Skin epidermis (tissue), 12 donors: ENCODE results near the gene PCDHB2.
"Not testable (repeated sequence)": the region's sequence is repeated elsewhere in the genome, so short reads cannot be mapped to it uniquely, and the experiment has no call there.

Experiments
- H3K27ac ChIP-seq, 21 experiments: fragments of 200-600 bp; sonication (generic) in 11 of 21; one replicate each; pipeline ENCODE4 v1.5.0; 2020; ENCODE audit warnings: mild to moderate bottlenecking in 3 of 21, inconsistent platforms in 2 of 21, moderate library complexity in 2 of 21
- H3K4me3 ChIP-seq, 7 experiments: fragments of 200-600 bp; sonication (generic) in 2 of 7; one replicate each; pipeline ENCODE4 v1.5.0; 2020; ENCODE audit warnings: inconsistent platforms in 2 of 7, mild to moderate bottlenecking in 2 of 7, moderate library complexity in 1 of 7

The PCDHB2 gene

DNA sequence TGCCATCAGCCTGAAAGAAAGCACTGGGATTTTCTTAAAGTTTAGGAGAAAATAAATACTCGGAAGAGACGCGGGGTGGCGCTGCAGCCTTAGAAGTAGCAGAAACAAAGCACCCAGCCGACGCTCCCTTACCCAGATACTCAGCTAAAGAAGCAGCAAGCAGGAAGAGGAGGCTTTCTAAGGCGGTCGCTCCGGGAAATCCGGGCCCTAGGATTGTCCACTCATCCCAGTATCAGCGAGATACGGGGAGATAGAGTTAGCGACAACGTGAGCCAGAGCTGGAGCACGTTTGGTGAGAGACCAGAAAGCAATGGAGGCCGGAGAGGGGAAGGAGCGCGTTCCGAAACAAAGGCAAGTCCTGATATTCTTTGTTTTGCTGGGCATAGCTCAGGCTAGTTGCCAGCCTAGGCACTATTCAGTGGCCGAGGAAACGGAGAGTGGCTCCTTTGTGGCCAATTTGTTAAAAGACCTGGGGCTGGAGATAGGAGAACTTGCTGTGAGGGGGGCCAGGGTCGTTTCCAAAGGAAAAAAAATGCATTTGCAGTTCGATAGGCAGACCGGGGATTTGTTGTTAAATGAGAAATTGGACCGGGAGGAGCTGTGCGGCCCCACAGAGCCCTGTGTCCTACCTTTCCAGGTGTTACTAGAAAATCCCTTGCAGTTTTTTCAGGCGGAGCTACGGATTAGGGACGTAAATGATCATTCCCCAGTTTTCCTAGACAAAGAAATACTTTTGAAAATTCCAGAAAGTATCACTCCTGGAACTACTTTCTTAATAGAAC is at the start of gene PCDHB2:
Gene PCDHB2 (plus strand): TSS at position 135 of the 782 bp plus-strand sequence. CDS start 176 bp downstream, at position 311.
- peak within 1 kb of the TSS in 4 of 7 experiments; percentile 6 to 38 (median 22) for H3K4me3 ChIP-seq
- peak within 1 kb of the TSS in 1 of 21 experiments; percentile 78 for H3K27ac ChIP-seq

- peak within 1 kb of the TSS in 5 of 7 experiments; percentile 3 to 35 (median 11) for H3K4me3 ChIP-seq
- H3K27ac ChIP-seq, result no peak within 1 kb of the TSS
These were observed 43.5 kb upstream of the PCDHB2 start, which contains the start of gene PCDHB1 for GRCh38 chr5:141050622-141051520. Gene PCDHB1 (plus strand): TSS chr5:141051374. CDS start chr5:141051471, 97 bp downstream.

DNA sequence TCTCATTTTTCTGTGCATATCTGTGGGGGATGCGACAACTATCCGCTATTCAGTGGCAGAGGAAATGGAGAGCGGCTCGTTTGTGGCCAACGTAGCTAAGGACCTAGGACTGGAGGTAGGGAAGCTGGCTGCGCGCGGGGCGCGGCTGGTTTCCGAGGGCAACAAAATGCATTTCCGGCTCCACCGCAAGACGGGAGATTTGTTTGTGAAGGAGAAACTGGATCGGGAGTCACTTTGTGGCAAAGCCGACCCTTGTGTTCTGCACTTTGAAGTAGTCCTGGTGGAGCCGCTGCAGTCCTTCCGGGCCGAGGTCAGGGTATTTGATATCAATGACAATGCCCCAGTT is 42.9 kb upstream of the PCDHB2 start:
- peak overlapping the region in 5 of 7 experiments; percentile 3 to 35 (median 11) for H3K4me3 ChIP-seq

GRCh38 chr5:141077826-141078225 is 16.6 kb upstream of the PCDHB2 start:
- Histone ChIP-seq H3K27ac (no peak overlapping the region), H3K4me3 (peak overlapping the region in 1 of 7 experiments; percentile 7)

More for the DNA sequence above, 42.9 kb upstream of the PCDHB2 start:
- no peak overlapping the region for H3K27ac ChIP-seq

- no peak overlapping the region for H3K4me3 ChIP-seq
These were observed 12.2 kb upstream of the PCDHB2 start for GRCh38 chr5:141082228-141082627.

DNA sequence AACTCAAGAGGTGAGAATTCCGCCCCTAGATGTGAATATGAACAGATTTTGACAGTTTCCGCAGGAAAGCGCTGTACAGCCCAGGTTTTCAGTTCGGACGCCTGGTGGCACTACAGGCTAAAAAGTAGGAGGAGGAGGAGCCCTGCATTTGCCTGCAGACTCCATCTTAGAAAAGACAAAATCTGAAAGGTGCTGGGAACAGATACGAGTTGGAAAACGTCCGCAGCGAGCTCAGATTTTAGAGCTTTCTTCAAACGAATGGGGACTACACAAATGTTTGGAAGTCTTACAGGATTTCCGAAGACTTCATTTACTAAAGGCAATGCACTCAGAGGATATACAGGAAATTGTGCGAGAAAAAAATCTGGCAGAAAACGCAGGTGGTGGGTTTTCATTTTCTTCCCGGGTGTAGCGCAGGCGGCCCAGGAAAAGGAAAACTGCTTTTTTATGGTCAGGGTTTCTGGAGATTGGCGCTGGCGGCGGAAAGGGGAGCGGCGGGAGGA is 9.9 kb upstream of the PCDHB2 start:
- H3K4me3 ChIP-seq, result peak overlapping the region in 3 of 7 experiments; percentile 4 to 29 (median 21)
- no peak overlapping the region for H3K27ac ChIP-seq

More at GRCh38 chr5:141082228-141082627, 12.2 kb upstream of the PCDHB2 start:
- H3K27ac ChIP-seq, result no peak overlapping the region

GRCh38 chr5:141095263-141095641 is 837 bp downstream of the PCDHB2 start:
- peak overlapping the region in 3 of 7 experiments; percentile 8 to 38 (median 35) for H3K4me3 ChIP-seq

DNA sequence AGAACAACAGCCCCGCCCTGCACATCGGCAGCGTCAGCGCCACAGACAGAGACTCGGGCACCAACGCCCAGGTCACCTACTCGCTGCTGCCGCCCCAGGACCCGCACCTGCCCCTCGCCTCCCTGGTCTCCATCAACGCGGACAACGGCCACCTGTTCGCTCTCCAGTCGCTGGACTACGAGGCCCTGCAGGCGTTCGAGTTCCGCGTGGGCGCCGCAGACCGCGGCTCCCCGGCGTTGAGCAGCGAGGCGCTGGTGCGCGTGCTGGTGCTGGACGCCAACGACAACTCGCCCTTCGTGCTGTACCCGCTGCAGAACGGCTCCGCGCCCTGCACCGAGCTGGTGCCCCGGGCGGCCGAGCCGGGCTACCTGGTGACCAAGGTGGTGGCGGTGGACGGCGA is 1.8 kb downstream of the PCDHB2 start:
- H3K4me3 ChIP-seq, H3K27ac ChIP-seq: not testable (repeated sequence)

More at GRCh38 chr5:141095263-141095641, 837 bp downstream of the PCDHB2 start:
- H3K27ac ChIP-seq, result no peak overlapping the region

- H3K27ac ChIP-seq, H3K4me3 ChIP-seq: not testable (repeated sequence)
These were observed 2.2 kb downstream of the PCDHB2 start for GRCh38 chr5:141096586-141096985.

DNA sequence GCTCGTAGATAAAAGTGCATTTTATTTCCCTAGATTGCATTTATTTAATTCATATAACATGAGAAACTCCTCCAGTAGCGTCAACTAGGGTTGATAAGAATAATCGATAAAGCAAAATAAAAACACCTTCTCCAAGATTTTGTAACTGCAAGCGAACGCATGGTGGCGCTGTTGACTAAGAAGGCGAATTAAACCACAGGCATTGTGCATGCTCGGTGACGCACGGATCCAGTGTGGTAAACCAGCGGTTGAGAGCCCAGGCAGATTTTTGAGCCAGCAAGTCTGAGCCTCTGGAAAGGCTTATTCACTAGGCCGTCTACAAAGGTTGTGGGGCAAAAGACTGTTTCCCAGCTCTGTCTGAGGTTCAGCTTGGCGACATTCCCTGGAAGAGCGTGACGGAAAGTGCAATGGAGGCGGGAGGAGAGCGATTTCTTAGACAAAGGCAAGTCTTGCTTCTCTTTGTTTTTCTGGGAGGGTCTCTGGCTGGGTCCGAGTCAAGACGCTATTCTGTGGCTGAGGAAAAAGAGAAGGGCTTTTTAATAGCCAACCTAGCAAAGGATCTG is 5.9 kb downstream of the PCDHB2 start, which contains the start of gene PCDHB3:
Gene PCDHB3 (plus strand): TSS at position 231 of the 563 bp plus-strand sequence. CDS start 177 bp downstream, at position 408.
- Histone ChIP-seq H3K27ac (no peak within 1 kb of the TSS), H3K4me3 (peak within 1 kb of the TSS in 1 of 7 experiments; percentile 5)

GRCh38 chr5:141101059-141101458 is 6.6 kb downstream of the PCDHB2 start:
- no peak overlapping the region for H3K4me3 ChIP-seq

GRCh38 chr5:141102070-141102469 is 7.7 kb downstream of the PCDHB2 start:
- not testable (repeated sequence) for H3K4me3 ChIP-seq, H3K27ac ChIP-seq

More at GRCh38 chr5:141101059-141101458, 6.6 kb downstream of the PCDHB2 start:
- H3K27ac ChIP-seq, result no peak overlapping the region

GRCh38 chr5:141102471-141102870 is 8.1 kb downstream of the PCDHB2 start:
- not testable (repeated sequence) for H3K27ac ChIP-seq, H3K4me3 ChIP-seq

DNA sequence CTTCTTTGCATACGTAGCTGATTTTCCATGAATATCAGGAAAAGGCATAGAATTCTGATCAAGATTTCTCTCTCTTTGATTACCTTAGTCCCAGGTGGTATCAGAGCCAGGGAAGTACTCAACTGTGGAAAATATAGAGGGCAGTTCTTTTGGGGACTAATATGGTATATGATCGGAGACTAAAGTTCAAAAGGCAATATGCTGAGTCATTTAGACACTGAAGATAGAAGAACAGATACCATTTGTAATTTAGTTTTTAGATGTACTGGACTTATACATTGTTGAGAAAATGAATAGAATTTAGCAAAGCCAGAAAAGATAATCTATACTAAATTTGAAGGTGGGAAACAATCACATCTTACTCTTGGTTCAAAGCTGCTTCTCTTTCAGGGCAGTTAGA is 10.9 kb downstream of the PCDHB2 start:
- Histone ChIP-seq H3K27ac (no peak overlapping the region), H3K4me3 (no peak overlapping the region)

DNA sequence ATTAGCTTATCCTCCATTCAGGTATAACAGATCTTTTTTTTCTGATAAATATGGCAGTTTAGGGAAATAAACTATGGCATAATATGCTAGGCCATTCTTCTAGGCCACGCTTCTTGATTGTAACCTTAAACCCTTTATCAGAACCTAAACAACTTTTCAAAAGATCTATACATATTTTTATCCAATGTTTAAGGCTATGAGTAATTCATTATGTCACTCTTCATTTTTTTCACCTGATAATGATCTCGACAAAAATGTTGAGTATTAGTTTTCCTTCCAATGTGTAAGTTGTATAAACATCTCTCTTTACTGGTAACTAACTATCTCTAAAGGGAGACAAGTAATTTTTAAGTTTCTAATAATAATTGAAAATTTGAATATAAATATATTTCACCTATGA is 24.8 kb downstream of the PCDHB2 start:
- no peak overlapping the region for H3K4me3 ChIP-seq
- H3K27ac ChIP-seq, result no peak overlapping the region

DNA sequence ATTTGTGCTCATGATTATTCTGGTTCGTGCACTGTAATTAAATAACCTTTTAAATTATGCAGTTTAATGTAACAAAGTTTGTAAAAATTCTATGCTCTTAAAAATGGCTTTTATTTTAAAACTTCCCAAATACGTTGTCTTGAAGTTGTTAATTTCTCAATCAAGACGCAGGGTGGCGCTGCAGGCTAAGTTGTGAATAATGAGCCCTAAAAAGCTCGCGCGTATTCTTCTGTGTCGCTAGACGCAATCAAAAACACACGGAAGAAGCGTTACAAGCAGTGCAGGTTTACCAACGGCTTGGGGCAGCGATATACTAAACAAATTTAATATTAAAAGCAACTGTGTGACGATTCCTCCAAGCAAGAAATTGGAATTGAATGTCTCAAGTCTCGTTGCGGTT is 27.1 kb downstream of the PCDHB2 start, which contains the start of gene PCDHB4:
Gene PCDHB4 (plus strand): TSS at position 256 of the 400 bp plus-strand sequence. CDS start 181 bp downstream, outside the sequence.
- H3K27ac ChIP-seq, result no peak within 1 kb of the TSS
- H3K4me3 ChIP-seq, result peak within 1 kb of the TSS in 3 of 7 experiments; percentile 5 to 21 (median 7)

DNA sequence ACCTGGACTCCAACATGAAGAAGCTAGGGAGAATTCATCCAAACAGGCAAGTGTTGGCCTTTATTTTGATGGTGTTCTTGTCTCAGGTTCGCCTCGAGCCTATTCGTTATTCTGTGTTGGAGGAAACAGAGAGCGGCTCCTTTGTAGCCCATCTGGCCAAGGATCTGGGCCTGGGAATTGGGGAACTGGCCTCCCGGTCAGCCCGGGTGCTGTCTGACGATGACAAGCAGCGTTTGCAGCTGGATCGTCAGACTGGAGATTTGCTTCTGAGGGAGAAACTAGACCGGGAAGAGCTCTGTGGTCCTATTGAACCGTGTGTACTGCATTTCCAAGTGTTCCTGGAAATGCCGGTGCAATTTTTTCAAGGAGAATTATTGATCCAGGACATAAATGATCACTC is 27.6 kb downstream of the PCDHB2 start:
- H3K27ac ChIP-seq, result no peak overlapping the region
- peak overlapping the region in 3 of 7 experiments; percentile 5 to 21 (median 7) for H3K4me3 ChIP-seq

DNA sequence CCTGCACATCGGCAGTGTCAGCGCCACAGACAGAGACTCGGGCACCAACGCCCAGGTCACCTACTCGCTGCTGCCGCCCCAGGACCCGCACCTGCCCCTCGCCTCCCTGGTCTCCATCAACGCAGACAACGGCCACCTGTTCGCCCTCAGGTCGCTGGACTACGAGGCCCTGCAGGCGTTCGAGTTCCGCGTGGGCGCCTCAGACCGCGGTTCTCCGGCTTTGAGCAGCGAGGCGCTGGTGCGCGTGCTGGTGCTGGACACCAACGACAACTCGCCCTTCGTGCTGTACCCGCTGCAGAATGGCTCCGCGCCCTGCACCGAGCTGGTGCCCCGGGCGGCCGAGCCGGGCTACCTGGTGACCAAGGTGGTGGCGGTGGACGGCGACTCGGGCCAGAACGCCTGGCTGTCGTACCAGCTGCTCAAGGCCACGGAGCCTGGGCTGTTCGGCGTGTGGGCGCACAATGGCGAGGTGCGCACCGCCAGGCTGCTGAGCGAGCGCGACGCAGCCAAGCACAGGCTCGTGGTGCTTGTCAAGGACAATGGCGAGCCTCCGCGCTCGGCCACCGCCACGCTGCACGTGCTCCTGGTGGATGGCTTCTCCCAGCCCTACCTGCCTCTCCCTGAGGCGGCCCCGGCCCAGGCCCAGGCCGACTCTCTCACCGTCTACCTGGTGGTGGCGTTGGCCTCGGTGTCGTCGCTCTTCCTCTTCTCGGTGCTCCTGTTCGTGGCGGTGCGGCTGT is 29.2 kb downstream of the PCDHB2 start:
- not testable (repeated sequence) for H3K27ac ChIP-seq, H3K4me3 ChIP-seq

GRCh38 chr5:141127305-141127704 is 32.9 kb downstream of the PCDHB2 start:
- no peak overlapping the region for H3K4me3 ChIP-seq
- H3K27ac ChIP-seq, result no peak overlapping the region
